ENCODE results near the gene CFHR5.

- TF ChIP-seq CTCF (IDR thresholded peaks at IDR 0.05) (no peak), POLR2AphosphoS5 (IDR thresholded peaks at IDR 0.05) (no peak)
Measured at GRCh38 chr1:197001828-197002227, 24.5 kb downstream of the CFHR5 start.

Measured in breast epithelium (tissue), 3 donors.